HepG2 (cell line): Measurements from ENCODE around the gene GPN1. TPM values are rescaled to one million over a fixed set of nuclear protein-coding genes. Genes with fewer than 3 reads are reported as not detected.

Source experiments
- DNMT3B ChIP-seq: conservative IDR thresholded peaks from 2 replicates; pipeline ENCODE4 v1.6.1; 2016; ENCODE audit warnings: missing biosample characterization, control low read depth
- HES4 ChIP-seq: sonication (generic); formaldehyde crosslinking; IDR thresholded peaks from 2 replicates; pipeline ENCODE4 v1.9.0; 2021; ENCODE audit warnings: mild to moderate bottlenecking, missing genetic modification reagents, borderline replicate concordance
- LCORL ChIP-seq, 2 experiments: fragments of 450-650 bp in 1 of 2; sonication (generic) in 1 of 2; formaldehyde crosslinking in 1 of 2; IDR thresholded peaks; 2 replicates each; pipeline versions ENCODE4 v1.5.0 to v1.6.1; 2017 to 2020; ENCODE audit warnings: antibody characterized with exemption in 1 of 2, missing genetic modification reagents in 1 of 2
- MED13 ChIP-seq: sonication (generic); formaldehyde crosslinking; IDR thresholded peaks from 2 replicates; pipeline ENCODE4 v1.5.0; 2020; ENCODE audit warnings: missing genetic modification reagents
- MEIS2 ChIP-seq: sonication (generic); formaldehyde crosslinking; IDR thresholded peaks from 2 replicates; pipeline ENCODE4 v1.9.0; 2021; ENCODE audit warnings: mild to moderate bottlenecking, missing genetic modification reagents
- NONO ChIP-seq, 2 experiments: fragments of 450-650 bp in 1 of 2; sonication (generic) in 1 of 2; formaldehyde crosslinking in 1 of 2; IDR thresholded peaks in 1 of 2; conservative IDR thresholded peaks in 1 of 2; 2 replicates each; pipeline versions ENCODE4 v1.6.1 to v1.8.0; 2017 to 2022; ENCODE audit warnings: mild to moderate bottlenecking in 1 of 2, missing genetic modification reagents in 1 of 2, moderate library complexity in 1 of 2
- POLR2A ChIP-seq, 2 experiments: IDR thresholded peaks; 2 replicates each; pipeline ENCODE4 v1.6.1; 2011; ENCODE audit warnings: low read depth in 2 of 2, low read length in 2 of 2, mild to moderate bottlenecking in 1 of 2, moderate library complexity in 1 of 2; ENCODE audit not compliant: insufficient read depth in 1 of 2
- POLR2AphosphoS2 ChIP-seq: IDR thresholded peaks from 2 replicates; pipeline ENCODE4 v1.6.1; 2011; ENCODE audit warnings: low read depth, low read length, improper control_type of control experiment
- U2AF1 ChIP-seq: fragments of 200-400 bp; formaldehyde crosslinking; optimal IDR thresholded peaks from 2 replicates; pipeline ENCODE3; 2017; ENCODE audit warnings: mild to moderate bottlenecking, low read depth, low read length
- ZBTB21 ChIP-seq: sonication (generic); formaldehyde crosslinking; IDR thresholded peaks from 2 replicates; pipeline ENCODE4 v1.4.0; 2020; ENCODE audit warnings: missing genetic modification reagents
- ZNF20 ChIP-seq: sonication (generic); formaldehyde crosslinking; IDR thresholded peaks from 2 replicates; pipeline ENCODE4 v1.4.0; 2020; ENCODE audit warnings: mild to moderate bottlenecking, moderate library complexity, missing genetic modification reagents
- ZNF572 ChIP-seq: sonication (generic); formaldehyde crosslinking; IDR thresholded peaks from 2 replicates; pipeline ENCODE4 v1.5.1; 2020; ENCODE audit warnings: mild to moderate bottlenecking, missing genetic modification reagents
- ZNF577 ChIP-seq: sonication (generic); formaldehyde crosslinking; IDR thresholded peaks from 2 replicates; pipeline ENCODE4 v1.4.0; 2020; ENCODE audit warnings: mild to moderate bottlenecking, low read depth, missing genetic modification reagents, borderline replicate concordance
- ZNF749 ChIP-seq: sonication (generic); formaldehyde crosslinking; IDR thresholded peaks from 2 replicates; pipeline ENCODE4 v1.8.0; 2022; ENCODE audit warnings: mild to moderate bottlenecking, missing genetic modification reagents, moderate library complexity, borderline replicate concordance
- ZSCAN31 ChIP-seq: sonication (generic); formaldehyde crosslinking; IDR thresholded peaks from 2 replicates; pipeline ENCODE4 v1.5.0; 2020; ENCODE audit warnings: low read depth, mild to moderate bottlenecking, missing genetic modification reagents
- polyA plus RNA-seq, 8 experiments: library from polyadenylated mRNA; depleted of rRNA in 3 of 8; stranded (reverse) in 7 of 8; unstranded in 1 of 8; fragments of >200 nt; fragmentation: Illumina TruSeq in 4 of 8; extraction: Trizol in 4 of 8; gene quantifications; 2 replicates each; pipeline versions ENCODE4 v1.2.1 to v1.2.3, GENCODE V29; 2011 to 2016; ENCODE audit warnings: low read depth in 4 of 8, missing spikeins in 1 of 8, mixed read lengths in 1 of 8; ENCODE audit not compliant: insufficient read depth in 1 of 8
- total RNA-seq, 5 experiments: library from RNA; depleted of rRNA; stranded (reverse); fragments of >200 nt; fragmentation: Illumina TruSeq; extraction: Trizol; gene quantifications; 2 replicates each; pipeline ENCODE4 v1.2.3, GENCODE V29; 2016; ENCODE audit warnings: low read depth in 1 of 5
- TF ChIP-seq, protein P1 (sequence below): IDR thresholded peaks from 2 replicates; pipeline ENCODE4 v1.6.1; 2016
- TF ChIP-seq, protein P2 (sequence below): IDR thresholded peaks from 2 replicates; pipeline ENCODE4 v1.6.1; 2016; ENCODE audit warnings: missing compliant biosample characterization, missing genetic modification reagents, borderline replicate concordance
- TF ChIP-seq, protein P3 (sequence below): conservative IDR thresholded peaks from 2 replicates; pipeline ENCODE4 v1.6.1; 2018; ENCODE audit warnings: missing genetic modification reagents
- TF ChIP-seq, protein P4 (sequence below): sonication (generic); formaldehyde crosslinking; IDR thresholded peaks from 2 replicates; pipeline ENCODE4 v1.8.1; 2022; ENCODE audit warnings: low read depth, mild to moderate bottlenecking, missing genetic modification reagents

Gene GPN1
- total and polyA plus RNA-seq, 2 of the 13 experiments (the other 11 are each of a cell fraction or from before 2014, with no cell fraction given): 54.5 to 62.7 TPM

DNA sequence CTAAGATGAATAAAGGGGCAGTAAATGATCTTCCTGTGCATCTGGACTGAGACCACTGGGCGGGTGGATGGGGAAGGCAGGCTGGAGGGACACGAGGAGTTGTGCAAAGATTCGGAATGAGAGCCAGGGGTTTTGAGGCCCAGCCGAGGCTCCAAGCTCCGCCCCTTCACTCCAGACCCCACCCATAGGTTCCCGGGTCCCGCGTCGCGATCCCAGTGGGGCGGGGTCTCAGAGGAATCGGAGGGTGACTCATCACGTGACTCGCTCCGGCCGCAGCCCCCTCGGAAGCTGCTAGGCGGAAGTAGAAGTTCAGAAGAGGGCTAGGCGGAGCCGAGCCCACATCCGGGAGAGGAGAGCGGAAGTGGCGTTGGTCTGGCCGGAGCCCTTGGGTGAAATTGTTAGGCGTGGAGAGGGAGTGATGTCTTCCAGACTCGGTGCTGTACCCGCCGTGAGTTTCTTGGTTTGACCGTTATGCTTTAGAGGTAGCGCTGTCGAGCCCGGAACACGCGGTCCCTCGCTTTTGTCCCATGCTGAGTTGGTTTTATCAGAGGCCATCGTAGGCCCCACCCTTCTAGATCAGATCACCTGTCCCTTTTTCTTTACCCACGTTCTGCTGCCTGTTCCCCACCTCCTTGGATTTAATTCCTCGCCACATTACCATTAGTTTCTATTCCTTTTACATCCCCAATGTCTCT lies 46.0 kb upstream of the GPN1 start, which contains the start of gene ZNF512 (continued):
- TF ChIP-seq, protein P1, sequence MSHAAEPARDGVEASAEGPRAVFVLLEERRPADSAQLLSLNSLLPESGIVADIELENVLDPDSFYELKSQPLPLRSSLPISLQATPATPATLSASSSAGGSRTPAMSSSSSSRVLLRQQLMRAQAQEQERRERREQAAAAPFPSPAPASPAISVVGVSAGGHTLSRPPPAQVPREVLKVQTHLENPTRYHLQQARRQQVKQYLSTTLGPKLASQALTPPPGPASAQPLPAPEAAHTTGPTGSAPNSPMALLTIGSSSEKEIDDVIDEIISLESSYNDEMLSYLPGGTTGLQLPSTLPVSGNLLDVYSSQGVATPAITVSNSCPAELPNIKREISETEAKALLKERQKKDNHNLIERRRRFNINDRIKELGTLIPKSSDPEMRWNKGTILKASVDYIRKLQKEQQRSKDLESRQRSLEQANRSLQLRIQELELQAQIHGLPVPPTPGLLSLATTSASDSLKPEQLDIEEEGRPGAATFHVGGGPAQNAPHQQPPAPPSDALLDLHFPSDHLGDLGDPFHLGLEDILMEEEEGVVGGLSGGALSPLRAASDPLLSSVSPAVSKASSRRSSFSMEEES (CRISPR knock-in tag): peak; percentile 96
- TF ChIP-seq, protein P2, sequence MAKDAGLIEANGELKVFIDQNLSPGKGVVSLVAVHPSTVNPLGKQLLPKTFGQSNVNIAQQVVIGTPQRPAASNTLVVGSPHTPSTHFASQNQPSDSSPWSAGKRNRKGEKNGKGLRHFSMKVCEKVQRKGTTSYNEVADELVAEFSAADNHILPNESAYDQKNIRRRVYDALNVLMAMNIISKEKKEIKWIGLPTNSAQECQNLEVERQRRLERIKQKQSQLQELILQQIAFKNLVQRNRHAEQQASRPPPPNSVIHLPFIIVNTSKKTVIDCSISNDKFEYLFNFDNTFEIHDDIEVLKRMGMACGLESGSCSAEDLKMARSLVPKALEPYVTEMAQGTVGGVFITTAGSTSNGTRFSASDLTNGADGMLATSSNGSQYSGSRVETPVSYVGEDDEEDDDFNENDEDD (CRISPR knock-in tag): peak; percentile 50; the same call in 1 of the 2 replicates
- TF ChIP-seq MED13 (CRISPR knock-in tag) (peak; percentile 73), ZNF577 (CRISPR knock-in tag) (no peak), NONO (IDR thresholded peaks at IDR 0.05) (no peak), NONO (CRISPR knock-in tag; conservative IDR thresholded peaks at IDR 0.05) (peak; percentile 62; the same call in 1 of the 2 replicates), U2AF1 (peak; percentile 82), HES4 (CRISPR knock-in tag) (peak; percentile 17; the same call in 1 of the 2 replicates), ZBTB21 (peak; percentile 58), MEIS2 (CRISPR knock-in tag) (peak; percentile 8; the same call in 1 of the 2 replicates), DNMT3B (CRISPR knock-in tag) (peak; percentile 90; the same call in 1 of the 2 replicates), ZNF20 (CRISPR knock-in tag) (peak; percentile 56; the same call in 1 of the 2 replicates), ZNF572 (no peak; the same call in 1 of the 2 replicates), ZNF749 (CRISPR knock-in tag) (peak; percentile 56; the same call in 1 of the 2 replicates), ZSCAN31 (CRISPR knock-in tag) (0 out of 2 replicates have a peak, but pooled peaks have one; percentile 85), LCORL (IDR thresholded peaks at IDR 0.05) (peak; percentile 67), LCORL (CRISPR knock-in tag; IDR thresholded peaks at IDR 0.05) (no peak; the same call in 1 of the 2 replicates), POLR2AphosphoS2 (no peak), POLR2A (IDR thresholded peaks at IDR 0.05; ENCODE audit: insufficient read depth in 1 of 2, low read depth in 2 of 2, low read length in 2 of 2) (peak; percentile 87 to 88)
- TF ChIP-seq, protein P3, sequence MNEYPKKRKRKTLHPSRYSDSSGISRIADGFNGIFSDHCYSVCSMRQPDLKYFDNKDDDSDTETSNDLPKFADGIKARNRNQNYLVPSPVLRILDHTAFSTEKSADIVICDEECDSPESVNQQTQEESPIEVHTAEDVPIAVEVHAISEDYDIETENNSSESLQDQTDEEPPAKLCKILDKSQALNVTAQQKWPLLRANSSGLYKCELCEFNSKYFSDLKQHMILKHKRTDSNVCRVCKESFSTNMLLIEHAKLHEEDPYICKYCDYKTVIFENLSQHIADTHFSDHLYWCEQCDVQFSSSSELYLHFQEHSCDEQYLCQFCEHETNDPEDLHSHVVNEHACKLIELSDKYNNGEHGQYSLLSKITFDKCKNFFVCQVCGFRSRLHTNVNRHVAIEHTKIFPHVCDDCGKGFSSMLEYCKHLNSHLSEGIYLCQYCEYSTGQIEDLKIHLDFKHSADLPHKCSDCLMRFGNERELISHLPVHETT (CRISPR knock-in tag): 0 out of 2 replicates have a peak, but pooled peaks have one; percentile 34
- TF ChIP-seq, protein P4, sequence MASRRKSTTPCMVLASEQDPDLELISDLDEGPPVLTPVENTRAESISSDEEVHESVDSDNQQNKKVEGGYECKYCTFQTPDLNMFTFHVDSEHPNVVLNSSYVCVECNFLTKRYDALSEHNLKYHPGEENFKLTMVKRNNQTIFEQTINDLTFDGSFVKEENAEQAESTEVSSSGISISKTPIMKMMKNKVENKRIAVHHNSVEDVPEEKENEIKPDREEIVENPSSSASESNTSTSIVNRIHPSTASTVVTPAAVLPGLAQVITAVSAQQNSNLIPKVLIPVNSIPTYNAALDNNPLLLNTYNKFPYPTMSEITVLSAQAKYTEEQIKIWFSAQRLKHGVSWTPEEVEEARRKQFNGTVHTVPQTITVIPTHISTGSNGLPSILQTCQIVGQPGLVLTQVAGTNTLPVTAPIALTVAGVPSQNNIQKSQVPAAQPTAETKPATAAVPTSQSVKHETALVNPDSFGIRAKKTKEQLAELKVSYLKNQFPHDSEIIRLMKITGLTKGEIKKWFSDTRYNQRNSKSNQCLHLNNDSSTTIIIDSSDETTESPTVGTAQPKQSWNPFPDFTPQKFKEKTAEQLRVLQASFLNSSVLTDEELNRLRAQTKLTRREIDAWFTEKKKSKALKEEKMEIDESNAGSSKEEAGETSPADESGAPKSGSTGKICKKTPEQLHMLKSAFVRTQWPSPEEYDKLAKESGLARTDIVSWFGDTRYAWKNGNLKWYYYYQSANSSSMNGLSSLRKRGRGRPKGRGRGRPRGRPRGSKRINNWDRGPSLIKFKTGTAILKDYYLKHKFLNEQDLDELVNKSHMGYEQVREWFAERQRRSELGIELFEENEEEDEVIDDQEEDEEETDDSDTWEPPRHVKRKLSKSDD (CRISPR knock-in tag): 0 out of 2 replicates have a peak, but pooled peaks have one; percentile 65
